Left ventricle myocardium superior (tissue), 1 donor: Measurements from ENCODE around the gene ZNF735. TPM values are rescaled to one million over a fixed set of nuclear protein-coding genes. Genes with fewer than 3 reads are reported as not detected.
A peak's percentile ranks its signal among the peaks of the same experiment; 100 is the strongest.
"Not testable (repeated sequence)": the region's sequence is repeated elsewhere in the genome, so short reads cannot be mapped to it uniquely, and the experiment has no call there.

Experiments used
- ATAC-seq: fragments of 200-7000 bp; cut with Tn5 transposase; one replicate; pipeline ENCODE4 v1.9.1; 2020; ENCODE audit warnings: mild to moderate bottlenecking, moderate library complexity
- DNase-seq: peaks from one replicate; pipeline ENCODE4 v3.0.0-alpha.2; 2020
- intact Hi-C: fragments of 100-400 bp; cut with micrococcal nuclease; formaldehyde crosslinking; loops from one replicate; pipeline ENCODE4 v1.11.0; 2022
- long read RNA-seq: library from polyadenylated mRNA; unstranded; transcript quantifications from one replicate; pipeline ENCODE4 v2.0.0, GENCODE V29; 2021
- total RNA-seq: library from RNA; stranded (reverse); fragmentation: NEBNext Ultra II Directional; extraction: Animal tissue kit (Norgen Biotek cat#: 25700); gene quantifications from one replicate; pipeline ENCODE4 v1.2.1, GENCODE V29; 2021
- donor health status: DM: no; HTN: yes; CAD: no; lungs with severe emphysema.

ZNF735 gene
- not detected for total RNA-seq
- long read RNA-seq, result 0 reads

DNA sequence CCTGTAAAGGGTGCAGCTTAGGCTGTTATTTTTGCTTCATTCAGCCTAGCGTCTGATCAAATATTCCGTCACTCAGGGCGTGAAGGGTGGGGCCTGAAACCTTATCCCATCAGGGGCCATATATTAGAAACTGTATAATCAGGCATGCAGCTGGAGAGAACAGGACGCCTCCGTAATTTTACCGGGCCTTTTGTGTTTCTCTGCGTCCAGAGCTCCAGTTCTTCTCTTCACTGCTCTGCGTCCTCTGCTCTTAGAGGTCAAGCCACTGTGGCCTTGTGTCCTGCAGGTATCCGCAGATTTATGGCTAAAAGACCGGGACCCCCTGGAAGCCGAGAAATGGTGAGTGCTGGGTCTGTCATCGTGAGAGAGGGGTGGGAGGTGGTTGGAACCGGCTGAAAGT lies at the start of gene ZNF735:
Gene ZNF735 (plus strand): TSS at position 301 of the 400 bp plus-strand sequence. CDS start 0 bp downstream, at position 301.
- intact Hi-C loops, result no loop called here
- ATAC-seq (no peak), DNase-seq (no peak)

DNA sequence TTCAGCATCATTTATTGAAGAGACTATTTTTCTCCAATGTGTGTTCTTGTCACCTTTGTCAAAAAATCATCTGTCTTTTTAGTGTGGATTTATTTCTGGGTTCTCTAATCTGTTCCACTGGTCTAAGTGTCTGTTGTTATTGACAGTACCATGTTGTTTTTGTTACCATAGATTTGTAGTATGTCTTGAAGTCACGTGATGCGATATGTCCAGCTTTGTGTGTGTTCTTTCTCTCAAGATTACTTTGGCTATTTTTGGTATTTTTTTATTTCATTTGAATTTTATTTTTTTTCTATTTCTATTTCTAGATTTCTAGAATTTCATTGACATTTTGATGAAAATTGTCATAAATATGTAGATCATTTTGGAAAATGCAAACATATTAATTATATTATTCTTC lies 36.0 kb upstream of the ZNF735 start:
- ATAC-seq, DNase-seq, intact Hi-C loops: not testable (repeated sequence)

DNA sequence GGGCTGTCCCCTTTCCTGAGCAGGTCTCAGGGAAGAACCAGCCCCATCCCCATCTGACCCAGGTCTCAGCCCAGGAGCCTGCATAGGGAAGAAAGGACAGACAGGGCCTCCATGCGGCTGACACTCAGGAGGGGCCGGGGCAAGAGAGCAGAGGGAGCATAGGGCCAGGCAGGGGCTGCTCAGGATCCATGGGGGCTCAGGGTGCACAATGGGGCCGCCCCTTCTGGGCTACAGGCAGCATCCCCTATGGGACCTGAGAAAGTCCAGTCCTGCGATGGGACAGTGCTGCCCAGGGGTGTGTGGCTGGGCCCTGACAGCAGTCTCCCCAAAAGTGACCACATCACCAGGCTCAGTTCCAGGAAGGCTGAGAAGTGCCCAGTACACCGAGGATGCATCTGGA lies 32.7 kb upstream of the ZNF735 start:
- ATAC-seq (no peak), DNase-seq (no peak)
- intact Hi-C loops, result no loop called here

DNA sequence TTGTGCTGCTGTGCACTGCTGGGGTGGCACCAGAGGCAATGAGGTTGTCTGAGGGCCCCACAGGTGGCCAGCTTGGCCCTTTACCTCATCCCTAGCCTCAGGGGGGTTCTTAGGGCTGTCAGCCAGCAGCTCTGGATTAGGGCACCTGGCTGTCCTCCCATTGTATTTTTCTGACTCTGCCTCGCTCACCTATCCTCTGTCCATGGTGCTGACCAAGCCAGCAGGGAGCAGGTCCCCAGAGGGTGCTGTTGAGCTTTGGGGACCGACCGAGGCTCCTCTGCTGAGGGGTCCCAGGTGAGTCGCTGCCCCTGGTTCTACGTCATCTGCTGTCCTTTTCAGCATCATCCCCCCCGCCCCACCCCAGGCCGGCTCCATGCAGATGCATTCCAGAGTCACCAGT lies 32.1 kb upstream of the ZNF735 start:
- ATAC-seq, result no peak
- DNase-seq, result no peak
- intact Hi-C loops, result no loop called here

DNA sequence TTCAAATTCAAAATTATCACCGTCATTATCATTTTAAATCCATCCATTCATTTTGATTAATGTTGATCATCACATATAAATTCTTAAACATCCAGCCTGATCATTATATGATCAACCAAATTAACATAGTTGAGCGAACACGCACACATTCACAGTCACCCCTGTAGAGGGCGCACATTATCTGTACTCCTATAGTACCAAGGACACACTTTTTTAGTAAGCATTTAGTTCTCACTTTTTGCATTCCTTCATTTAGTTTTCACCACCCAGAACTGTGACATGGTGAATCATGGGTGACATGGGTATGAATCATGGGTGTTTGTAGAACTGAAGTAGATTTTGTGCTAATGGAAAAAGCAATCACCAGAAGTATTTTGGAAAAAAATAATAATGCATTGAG lies 26.0 kb upstream of the ZNF735 start:
- no peak for DNase-seq
- ATAC-seq, result no peak
- intact Hi-C loops, result loop anchor here (2.0 kb wide), 1 partner anchor 438 kb away; no protein-coding TSS in a partner anchor

DNA sequence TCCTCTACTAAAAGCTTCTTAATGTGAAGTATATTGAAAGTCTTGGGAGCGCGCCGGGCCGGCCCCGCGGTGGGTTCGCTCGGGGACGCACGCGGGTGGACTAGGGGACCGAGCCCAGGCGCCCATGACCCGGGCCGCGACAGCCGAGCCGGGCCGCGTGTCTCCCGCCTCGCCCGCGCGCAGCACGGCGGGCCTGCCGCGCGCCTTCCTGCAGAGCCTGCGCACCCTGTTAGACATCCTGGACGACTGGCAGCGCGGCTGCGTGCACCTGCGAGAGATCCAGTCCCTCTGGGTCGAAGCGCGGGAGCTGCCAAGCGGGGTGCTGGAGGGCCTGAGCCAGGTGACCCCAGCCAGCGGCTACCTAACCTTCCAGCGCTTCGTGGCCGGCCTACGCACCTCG lies 25.4 kb upstream of the ZNF735 start:
- ATAC-seq, result no peak
- no peak for DNase-seq
- intact Hi-C loops, result loop anchor here (2.0 kb wide), 1 partner anchor 437 kb away; no protein-coding TSS in a partner anchor

DNA sequence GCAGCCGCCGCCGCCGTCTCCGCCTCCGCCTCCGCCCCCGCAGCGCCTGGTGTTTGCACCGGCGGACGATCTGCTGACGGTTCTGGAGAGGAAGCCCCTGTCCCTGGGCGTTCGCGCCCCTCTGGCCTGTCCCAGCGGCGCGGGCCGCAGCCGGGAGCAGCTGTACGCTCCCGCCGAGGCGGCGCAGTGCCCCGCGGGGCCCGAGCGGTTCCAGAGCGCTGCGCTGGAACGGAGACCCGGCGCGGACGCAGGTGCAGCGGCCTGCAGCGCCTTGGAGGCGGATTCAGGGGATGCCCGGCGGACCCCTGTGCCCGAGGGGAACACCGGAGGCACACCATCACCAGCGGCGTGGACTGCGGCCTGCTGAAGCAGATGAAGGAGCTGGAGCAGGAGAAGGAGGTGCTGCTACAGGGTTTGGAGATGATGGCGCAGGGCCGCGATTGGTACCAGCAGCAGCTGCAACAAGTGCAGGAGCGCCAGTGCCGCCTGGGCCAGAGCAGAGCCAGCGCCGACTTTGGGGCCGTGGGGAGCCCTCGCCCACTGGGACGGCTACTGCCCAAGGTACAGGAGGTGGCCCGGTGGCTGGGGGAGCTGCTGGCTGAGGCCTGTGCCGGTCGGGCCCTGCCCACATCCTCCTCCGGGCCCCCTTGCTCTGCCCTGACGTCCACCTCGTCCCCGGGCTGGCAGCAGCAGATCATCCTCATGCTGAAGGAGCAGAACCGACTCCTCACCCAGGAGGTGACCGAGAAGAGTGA lies 24.8 kb upstream of the ZNF735 start:
- intact Hi-C loops, result no loop called here

DNA sequence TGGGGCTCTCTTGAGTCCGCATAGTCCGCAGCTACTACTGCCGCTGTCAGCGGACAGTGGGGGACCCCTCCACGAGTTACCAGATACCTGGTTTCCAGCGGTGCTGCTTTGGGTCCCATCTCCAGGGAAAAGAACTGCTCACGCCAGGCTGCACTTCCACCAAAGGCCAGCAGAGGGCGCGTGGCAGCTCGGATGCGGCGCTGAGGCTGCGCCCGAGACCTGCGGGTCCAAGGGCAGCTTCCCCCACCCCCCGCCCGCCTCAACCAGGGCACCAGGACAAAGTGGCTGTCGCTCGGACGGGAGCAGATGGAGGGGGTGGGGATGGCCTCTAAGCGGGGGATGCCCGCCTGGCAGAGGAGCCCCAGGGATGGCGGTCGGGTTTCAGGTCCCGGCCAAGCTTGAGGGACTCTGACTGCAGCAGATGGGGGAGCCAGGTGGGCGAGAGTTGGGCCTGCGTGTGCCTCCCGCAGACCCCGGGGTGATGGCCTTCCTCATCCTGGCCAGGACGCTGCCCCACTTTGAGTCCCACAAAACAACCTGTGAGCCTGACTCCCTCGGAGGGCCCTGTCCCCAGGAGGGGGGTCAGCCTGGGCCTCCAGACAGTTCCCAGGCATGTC lies 23.8 kb upstream of the ZNF735 start:
- DNase-seq (peak; percentile 63), ATAC-seq (no peak)
- intact Hi-C loops, result no loop called here

More for the DNA sequence above, 24.8 kb upstream of the ZNF735 start:
- ATAC-seq (no peak), DNase-seq (no peak)

DNA sequence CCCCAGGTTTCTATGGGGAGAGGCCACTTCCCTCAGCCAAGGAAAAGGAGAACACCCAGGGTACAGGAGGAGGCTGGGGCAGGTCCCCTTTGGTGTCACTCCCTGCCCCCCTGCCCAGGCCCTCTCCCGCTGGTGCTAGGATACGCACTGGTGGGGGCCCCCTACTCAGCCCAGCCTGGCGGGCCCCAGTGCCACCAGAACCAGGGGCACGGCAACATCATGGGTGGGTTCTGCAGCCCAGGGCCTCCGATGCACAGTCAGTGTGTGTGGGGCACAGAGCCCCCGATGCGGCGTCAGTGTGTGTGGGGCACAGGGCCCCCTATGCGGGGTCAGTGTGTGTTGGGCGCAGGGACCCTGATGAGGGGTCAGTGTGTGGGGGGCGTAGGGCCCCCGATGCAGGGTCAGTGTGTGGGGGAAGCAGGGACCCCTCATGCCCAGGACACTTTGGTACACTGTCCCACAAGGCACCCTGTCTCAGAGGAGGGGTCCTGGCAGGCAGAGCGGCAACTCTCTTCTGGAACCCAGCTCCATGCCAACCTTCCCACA lies 23.1 kb upstream of the ZNF735 start:
- no peak for ATAC-seq
- DNase-seq, result no peak
- intact Hi-C loops, result no loop called here

DNA sequence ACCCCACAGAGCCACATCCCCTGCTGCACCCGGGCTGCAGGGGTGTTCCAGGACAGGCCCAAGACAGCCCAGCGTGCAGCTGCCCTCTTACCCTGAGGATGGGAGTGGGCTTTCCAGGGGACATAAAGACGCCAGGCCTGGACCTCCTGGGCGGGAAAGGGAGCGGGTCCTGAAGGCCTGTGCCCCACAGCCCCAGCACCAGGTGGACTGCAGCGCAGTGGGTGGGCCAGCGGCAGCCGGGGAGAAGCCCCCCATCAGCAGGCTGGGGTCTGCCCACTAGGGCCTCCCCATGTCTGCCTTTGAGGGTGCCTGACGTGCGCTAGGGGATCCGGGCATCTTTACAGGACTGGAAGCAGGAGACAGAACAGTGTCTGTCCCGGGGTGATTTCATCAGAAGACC lies 22.6 kb upstream of the ZNF735 start:
- DNase-seq (no peak), ATAC-seq (no peak)
- intact Hi-C loops, result no loop called here

DNA sequence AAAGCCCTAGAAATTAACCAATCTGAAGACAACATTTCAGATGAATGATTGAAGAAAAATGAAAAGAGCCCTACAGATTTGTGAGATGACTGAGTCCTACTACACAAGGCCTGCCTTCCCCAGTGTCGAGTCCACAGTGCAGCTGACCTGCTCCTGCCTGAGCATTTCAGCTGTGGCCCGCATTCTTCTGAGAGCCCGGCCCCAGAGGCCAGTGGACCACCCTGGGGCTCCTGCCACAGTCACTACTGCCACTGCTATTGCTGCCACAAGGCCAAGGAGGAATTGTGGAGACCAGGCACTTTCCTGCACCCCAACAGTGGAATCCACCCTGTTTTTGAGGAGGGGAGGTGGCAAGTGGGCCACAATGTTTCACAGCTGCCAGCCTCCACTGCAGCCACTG lies 19.6 kb upstream of the ZNF735 start:
- intact Hi-C loops, result no loop called here
- DNase-seq, result no peak
- ATAC-seq, result no peak

DNA sequence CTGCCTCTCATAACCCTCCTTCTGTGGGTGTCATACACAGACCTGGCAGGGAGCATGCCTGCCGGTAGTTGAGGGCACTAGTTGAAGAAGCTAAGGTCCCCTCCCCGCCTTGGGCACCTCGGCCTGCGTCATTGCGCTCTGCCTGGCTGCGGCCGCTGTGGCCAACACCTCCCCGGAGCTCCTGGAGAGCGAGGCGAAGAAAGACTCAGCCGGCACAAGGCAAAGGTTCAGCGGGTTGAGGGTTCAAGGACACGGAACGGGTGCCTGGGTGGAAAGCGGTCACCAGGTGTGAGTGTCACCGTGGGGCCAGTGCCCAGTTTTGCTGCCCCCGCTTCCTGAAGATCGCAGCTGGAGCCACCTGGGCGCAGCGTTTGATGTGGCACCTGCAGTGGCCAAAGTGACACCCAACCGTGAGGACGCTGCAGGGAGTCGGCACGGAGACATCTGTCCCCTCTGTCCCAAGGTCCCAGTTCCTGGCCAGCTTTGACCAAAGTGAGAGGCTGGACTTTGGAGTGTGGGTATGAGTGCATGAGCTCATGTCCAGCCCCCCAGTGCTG lies 14.8 kb upstream of the ZNF735 start:
- ATAC-seq, result no peak
- DNase-seq, result no peak
- intact Hi-C loops, result no loop called here

DNA sequence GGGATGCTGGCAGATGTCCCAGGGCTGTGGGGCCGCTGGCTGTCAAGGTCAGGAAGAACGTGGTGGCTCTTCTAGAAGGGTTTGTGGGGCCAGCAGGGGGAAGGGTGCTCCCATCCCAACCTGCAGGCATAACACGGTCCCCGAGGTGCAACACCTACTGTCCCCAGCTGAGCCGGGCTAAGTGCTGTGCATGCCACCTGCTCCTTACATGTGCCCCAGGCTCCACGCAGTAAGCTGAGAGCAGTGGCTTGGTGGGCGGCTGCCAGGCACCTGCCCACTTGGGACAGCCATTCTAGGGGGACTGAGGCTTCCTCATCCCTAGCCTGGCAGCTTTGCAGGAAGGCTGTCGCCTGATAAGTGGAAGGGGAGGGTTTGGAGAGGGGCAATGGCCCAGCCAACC lies 14.2 kb upstream of the ZNF735 start:
- DNase-seq, result no peak
- intact Hi-C loops, result no loop called here

DNA sequence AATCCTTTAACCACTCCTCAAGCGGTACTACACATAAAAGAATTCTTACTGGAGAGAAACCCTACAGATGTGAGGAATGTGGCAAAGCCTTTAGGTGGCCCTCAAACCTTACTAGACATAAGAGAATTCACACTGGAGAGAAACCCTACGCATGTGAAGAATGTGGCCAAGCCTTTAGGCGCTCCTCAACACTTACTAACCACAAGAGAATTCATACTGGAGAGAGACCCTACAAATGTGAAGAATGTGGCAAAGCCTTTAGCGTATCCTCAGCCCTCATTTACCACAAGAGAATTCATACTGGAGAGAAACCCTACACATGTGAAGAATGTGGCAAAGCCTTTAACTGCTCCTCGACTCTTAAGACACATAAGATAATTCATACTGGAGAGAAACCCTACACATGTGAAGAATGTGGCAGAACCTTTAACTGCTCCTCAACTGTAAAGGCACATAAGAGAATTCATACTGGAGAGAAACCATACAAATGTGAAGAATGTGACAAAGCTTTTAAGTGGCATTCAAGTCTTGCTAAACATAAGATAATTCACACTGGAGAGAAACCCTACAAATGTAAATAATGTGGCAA lies 12.8 kb downstream of the ZNF735 start:
- intact Hi-C loops, DNase-seq, ATAC-seq: not testable (repeated sequence)

More for the DNA sequence above, 14.2 kb upstream of the ZNF735 start:
- no peak for ATAC-seq

DNA sequence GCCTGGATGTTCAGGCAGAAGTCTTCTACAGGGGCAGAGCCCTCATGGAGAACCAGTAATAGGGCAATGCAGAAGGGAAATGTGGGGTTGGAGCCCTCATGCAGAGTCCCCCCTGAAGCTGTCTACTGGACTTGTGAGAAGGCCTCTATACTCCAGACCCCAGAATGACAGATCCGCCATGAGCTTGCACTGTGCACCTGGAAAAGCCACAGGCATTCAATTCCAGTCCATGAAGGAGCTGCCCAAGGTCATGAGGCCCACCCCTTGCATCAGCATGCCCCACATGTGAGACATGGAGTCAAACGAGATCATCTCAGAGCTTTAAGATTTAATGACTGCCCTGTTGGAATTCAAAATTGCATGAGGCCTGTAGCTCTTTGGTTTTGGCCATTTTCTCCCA lies 16.4 kb downstream of the ZNF735 start:
- intact Hi-C loops, result no loop called here
- DNase-seq (no peak), ATAC-seq (no peak)

DNA sequence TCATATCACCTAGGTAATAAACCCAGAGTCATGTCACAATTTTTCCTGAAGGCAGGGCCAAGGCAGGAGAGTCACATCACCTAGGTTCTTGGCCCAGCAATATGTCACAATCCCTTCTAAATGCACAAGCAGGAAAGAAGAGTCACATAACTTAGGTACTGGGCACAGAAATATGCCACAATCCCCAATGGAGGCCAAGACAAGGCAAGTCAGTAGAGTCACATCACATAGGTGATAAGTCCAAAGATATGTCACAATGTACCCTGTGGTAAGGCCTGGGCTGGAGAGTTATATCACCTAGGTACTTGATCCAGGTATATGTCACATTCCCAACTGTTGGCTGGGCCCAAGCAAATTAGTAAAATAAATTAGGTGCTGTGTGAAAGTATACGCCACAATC lies 21.2 kb downstream of the ZNF735 start, which contains the start of gene ZNF679:
Gene ZNF679 (plus strand): TSS at position 301 of the 400 bp plus-strand sequence. CDS start 20,644 bp downstream, outside the sequence.
- DNase-seq, intact Hi-C loops, ATAC-seq: not testable (repeated sequence)

DNA sequence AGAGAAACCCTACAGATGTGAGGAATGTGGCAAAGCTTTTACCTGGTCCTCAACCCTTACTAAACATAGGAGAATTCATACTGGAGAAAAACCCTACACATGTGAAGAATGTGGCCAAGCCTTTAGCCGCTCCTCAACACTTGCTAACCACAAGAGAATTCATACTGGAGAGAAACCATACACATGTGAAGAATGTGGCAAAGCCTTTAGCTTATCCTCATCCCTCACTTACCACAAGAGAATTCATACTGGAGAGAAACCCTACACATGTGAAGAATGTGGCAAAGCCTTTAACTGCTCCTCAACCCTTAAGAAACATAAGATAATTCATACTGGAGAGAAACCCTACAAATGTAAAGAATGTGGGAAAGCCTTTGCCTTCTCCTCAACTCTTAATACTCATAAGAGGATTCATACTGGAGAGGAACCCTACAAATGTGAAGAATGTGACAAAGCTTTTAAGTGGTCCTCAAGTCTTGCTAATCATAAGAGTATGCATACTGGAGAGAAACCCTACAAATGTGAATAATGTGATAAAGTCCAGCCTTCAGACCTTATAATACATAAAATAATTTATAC lies 59.4 kb downstream of the ZNF735 start:
- intact Hi-C loops, result no loop called here
- ATAC-seq (no peak), DNase-seq (no peak)
